AG08395 (cell line): ENCODE measurements around the gene P4HB.

Source experiments
- DNase-seq: peaks from one replicate; pipeline ENCODE4 v3.0.0; 2012; ENCODE audit warnings: mixed read lengths, low spot score

The P4HB gene

DNA sequence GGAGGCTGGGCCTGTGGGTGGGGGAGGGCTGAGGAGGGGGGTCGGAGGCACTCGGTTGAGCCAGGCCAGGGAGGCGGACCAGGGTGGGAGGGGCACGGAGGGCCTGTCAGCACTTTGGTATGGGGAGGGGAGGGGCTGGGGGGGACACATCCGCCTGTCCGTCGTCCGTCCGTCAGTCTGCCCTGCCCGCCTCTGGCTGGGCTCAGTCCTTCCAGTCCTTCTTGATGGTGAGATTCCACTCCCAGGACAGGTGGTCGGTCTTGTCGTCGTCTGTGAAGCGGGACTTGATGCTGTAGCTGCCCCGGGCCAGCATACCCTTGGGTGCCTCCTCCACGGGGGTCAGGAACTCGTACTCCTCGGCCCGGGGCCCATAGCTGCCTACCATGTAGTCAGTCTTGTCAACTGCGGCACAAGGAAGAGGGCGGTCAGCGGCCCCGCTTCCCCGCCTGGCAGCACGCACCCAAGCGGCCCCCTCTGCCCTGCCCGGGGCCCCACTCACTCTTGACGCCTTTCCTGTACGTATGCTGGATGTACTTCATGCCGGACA lies 8.4 kb upstream of the P4HB start:
- peak; percentile 71 for DNase-seq

DNA sequence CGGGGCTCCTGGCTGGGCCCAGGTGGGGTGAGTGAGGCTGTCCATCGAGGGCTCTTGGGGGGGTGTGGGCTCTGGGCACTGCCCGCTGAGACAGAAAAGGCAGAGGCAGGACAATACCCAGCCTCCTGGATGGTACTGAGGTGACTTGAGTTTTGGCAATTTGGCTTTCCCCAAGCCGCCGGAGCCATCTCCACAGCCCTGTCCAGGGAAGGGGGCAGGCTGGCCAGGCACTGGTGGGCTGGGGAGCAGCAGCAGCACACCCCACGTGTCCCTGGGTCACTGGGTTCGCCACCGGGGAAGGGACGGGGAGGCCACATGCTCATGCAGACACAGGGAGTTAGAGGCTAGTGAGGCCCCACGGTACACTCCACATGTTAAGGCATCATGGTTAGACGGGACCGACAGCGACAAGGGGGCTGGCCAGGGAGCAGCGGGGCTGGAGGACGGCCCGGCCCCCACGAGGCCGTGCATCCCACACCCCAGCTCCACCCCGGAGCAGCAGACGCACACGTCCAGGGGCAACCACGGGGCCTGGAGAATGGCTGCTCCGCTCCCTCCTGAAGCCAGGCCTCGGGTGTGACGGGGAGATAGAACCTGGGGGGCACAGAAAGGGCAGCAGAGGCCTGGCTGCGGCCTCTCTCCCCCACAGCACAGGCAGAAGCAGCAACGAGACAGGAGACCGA lies 7.8 kb upstream of the P4HB start:
- no peak for DNase-seq

DNA sequence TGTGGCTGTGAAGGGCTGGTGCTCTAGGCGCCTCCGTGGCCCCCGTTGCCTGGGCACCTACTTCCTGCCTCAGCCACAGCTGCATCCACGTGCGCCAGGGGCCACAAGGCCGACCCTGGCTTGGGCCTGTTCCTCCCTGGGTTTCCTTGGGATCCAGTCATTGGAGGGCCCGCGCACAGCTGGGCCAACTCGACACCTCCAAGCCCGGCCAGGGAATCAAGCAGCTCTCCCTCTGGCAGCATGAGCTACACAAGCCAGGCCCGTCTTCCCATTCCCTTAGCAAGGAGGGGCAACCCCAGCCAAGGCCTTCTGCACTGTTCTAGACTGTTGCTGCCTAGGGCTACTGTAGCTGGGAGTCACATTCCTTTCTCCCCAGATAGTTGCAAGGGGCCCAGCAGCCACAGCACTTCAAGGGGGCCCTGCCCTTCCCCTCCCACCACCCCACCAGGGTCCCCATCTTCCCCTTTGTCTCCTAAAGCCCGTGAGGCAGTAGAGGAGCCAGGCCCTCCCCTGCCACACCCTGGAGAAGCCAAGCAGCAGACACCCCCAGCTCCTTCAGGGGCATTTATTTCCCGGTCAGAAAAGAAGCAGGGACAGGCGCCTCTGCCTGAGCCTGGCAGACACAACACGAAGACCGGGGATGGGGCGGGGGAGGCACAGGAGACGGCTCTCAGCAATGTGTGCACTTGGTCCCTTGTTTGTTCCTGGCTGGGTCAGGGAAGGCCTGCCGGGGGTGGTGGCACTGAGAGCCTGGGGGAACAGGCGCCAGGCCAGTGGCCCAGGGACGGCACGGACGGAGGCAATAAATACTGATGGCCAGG lies 7.0 kb upstream of the P4HB start:
- DNase-seq, result no peak

DNA sequence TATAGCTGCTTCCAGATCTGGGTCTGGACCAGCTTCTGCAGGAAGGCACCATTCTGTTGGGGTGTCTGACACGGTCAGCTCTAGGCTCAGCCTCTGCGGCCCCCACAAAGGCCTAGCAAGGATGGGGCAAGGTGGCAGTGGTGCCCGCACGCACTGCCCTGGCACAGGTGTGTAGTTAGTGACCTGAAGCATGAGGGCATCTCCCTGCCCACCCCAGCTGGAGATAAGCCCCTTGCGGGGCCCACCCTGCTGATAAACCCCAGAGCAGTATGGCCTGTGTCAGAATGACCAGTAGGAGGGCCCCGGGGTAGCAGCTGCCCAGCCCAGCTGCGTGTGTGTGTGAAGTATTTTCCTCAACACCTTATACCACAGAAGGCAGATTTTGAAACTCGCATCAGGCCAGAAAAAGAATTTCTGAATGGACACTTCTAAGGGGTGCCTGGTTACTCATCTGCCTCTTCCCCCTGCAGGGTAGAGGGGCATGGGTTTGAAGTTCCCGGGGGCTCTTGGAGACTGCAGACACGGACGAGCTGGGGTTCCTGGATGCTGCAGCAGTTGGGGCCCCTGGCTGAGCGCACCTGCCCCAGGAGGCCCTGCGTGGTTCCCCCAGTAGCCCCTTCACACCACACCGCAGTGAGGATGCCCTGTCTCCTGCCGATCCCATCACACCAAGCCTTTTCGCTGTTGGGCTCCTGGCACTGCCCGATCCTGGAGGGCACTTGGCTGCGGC lies 6.3 kb upstream of the P4HB start:
- no peak for DNase-seq

DNA sequence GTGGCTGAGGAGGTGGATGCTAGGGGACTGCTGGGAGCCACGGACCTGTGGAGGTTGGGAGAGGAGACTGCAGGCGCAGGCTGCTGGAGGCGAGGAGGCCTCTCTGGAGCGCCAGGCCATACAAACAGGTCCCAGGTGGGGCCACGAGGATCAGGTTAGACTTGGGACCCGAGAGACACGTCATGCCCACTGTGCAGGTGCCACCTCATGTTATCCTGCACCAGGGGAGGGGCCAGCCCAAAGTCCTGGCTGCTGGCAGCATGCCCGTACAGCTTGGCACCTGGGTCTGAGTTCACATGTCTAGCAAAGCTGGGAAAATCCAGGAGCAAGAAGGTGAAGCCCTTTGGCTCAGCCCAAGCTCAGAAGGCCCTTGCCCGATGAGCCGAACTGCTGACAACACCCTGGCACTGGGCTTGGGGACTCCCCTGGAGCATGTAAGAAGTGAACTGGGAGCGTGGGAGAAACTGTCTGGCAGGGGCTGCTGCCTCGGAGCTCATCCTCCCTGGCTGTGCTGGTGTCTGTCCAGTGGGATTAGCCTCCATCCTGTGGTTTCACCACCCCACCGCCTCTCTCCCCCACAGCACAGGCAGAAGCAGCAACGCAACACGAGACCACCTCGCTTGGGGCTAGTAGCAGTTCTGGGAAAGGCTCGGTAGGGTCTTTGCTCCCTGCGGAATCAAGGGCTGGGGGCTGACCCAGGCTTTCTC lies 5.6 kb upstream of the P4HB start:
- DNase-seq, result no peak

DNA sequence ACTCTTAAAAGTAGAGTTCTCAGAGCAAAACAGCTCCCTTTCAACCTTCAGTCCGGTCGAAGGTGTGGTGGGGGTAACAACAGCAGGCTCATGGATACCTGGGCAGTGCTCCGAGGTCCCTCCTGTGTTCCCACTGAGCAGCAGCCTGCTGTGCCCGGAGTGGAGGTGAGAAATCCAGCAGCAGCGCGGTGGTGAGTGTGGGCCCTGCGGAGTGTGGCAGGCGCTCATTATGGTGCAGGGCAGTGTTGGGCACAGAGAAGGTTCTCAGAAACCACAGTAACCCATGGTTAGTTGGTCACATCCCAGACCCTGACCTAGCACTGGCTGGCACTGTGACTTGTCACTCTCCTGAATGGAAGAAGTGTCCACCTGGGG lies 5.0 kb upstream of the P4HB start:
- DNase-seq, result no peak

DNA sequence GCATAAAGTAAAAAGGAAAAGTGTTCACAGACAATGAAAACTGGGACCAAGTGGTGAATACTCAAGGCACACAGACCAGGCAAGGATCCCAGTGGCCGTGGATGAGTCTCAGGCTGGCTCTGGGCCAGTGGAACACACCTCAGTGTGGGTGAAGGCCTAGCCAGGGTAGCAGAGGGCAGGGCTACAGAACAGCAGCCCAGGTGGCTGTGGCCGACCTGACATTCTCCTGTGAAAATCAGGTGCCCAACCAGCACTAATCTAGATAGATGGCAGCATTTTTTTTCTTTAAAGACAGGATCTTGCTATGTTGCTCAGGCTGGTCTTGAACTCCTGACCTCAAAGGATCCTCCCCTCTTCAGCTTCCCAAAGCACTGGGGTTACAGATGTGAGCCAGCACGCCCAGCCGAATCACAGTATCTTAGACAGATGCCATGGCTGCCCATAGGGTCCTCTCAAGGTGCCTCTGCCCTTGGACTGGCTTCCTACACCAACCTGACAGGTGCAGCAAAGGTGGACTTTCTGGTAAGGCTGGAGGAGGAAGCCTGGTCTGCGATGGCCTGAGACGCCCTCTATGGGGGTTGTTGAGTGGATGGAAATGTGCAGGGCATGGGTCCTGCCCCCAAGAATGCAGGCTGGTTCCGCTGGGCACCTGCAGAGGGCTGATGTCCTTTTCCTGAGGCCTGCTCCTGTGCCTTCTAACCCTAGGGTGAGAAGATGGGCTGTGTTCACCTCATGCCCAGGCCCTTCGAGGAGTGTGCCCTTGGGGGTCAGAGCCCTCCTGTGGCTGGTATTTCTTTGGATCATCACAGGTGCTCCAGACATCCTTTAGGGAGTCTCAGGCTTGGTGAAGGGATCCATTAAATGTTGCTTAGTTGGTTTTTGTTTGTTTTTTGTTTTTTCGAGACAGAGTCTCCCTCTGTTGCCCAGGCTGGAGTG lies 3.8 kb upstream of the P4HB start:
- no peak for DNase-seq

DNA sequence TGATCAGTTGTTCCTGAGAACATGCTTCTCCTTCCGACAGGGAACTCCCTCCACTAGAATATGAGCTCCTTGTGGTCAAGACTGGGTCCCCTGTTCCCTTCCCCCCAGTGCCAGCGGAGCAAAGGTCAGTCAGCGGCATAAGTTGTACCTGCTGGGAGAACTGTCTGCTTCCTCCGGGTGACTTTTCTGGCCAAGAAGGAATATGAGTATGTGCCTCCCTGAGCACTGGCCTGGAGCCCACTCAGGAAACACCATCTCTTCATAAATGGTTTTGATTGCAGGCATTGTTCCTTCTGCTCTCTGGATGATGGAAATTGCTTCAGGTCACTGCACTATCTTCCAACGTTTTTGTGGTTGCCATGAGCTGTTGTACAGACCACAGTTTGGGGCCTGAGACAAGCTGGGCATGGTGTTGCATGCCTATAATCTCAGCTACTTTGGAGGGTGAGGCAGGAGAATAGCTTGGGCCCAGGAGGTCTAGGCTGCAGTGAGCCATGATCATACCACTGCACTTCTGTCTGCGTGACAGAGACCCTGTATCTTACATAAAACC lies 2.9 kb upstream of the P4HB start:
- no peak for DNase-seq

DNA sequence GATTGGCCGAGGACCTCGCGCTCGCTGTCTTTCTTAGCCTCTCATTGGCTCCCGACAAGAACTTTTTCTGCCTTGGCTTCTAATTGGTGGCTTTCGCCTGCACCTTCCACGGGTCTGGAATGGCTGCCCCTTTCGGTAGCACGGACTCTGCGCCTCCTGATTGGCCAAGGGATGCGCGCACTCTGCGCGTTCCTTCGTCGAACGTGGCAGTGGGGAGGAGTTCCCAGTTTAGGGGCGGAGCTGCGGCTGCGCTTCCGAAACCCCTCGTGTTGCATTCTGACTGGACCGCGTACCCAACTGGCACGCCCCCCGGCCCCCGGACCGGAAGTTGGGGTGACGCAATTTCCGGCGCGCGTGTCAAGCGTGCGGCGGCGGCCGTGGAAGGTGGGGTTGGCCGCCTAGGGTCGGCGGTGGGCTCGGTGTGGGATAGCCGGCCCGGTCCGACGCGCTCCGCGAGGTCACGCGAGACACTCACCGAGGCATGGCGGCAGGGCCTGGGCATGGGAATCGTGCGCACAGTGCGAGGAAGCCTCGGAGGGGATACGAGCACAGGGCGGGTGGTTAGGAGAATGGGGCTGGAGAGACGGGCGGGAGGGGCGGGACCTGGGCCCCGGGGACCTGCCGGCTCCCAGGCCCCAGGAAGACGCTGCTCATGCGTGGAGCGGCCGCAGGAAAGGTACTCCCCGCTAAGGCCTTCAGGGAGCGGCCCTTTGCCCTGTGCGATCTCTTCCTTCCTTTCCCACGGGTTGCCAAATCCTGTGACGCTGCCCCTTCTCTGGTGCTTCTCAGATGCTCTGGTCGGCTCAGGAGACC lies 627 bp upstream of the P4HB start:
- DNase-seq, result peak; percentile 99

DNA sequence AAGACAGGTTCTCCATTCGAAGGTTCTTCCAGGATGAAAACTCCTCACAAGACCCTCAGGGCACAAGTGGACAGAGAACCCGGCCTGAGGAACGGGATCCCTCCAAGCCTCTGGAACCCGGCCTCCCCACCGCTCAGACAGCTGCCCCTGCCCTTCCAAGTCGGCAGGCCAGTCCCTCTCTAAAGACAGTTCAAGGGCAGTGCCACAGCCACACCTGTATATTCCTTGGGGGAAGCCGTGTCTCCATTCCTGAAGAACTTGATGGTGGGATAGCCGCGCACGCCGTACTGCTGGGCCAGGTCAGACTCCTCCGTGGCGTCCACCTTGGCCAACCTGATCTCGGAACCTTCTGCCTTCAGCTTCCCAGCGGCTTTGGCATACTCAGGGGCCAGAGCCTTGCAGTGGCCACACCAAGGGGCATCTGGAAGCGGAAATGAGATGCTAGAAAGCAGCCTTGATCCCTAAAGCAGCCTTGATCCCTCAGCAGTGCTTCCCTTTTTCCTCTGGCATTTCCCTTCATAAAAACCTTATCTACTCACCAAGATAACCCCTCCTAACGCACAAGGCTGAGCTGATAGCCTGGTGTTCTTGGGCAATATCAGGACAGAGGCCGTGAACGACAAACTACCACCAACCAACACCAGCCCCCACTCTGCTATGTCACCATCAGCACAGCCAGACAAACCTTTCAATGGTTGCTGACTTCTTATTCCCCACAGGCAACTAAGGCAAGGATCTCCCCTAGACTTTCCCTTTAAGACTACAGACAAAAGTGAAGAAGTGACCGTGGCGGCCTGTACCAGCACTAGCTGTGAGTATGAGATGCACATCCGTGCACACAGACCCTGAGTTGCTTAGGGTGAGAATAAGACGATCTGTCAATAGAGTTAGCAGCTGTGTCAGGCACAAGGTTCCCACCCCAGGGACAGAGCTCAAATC lies 1.1 kb downstream of the P4HB start:
- no peak for DNase-seq

DNA sequence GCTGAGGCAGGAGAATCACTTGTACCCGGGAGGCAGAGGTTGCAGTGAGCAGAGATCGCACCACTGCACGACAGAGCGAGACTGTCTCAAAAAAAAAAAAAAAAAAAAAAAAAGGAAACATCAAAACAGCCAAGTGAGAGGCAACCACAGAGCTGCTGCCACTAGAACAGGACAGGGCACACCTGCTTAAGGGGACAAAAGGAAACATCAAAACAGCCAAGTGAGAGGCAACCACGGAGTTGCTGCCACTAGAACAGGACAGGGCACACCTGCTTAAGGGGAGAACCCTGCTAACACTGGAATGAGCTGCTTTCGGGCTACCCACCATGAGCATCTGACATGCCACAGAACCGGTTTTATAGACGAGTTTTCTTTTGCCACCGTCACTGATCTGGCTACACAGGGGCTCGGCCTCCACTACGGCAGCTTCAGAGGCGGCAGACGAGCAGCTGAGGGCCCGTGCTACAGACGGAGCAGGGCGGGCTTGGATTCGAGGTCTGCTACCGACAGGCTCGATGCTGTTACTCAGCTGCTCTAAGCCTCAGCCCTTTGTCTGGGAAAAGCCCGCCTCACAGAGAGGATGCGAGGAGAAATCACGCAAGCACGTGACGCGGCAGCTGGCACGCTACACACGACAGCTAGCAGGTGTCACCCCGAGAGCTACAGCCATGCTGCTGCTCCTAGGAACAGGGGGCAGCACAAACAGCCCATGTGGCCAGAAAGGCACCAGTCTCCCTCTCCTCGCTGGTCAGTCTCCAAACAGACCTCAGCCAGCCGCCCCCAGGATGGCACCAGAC lies 2.0 kb downstream of the P4HB start:
- no peak for DNase-seq

DNA sequence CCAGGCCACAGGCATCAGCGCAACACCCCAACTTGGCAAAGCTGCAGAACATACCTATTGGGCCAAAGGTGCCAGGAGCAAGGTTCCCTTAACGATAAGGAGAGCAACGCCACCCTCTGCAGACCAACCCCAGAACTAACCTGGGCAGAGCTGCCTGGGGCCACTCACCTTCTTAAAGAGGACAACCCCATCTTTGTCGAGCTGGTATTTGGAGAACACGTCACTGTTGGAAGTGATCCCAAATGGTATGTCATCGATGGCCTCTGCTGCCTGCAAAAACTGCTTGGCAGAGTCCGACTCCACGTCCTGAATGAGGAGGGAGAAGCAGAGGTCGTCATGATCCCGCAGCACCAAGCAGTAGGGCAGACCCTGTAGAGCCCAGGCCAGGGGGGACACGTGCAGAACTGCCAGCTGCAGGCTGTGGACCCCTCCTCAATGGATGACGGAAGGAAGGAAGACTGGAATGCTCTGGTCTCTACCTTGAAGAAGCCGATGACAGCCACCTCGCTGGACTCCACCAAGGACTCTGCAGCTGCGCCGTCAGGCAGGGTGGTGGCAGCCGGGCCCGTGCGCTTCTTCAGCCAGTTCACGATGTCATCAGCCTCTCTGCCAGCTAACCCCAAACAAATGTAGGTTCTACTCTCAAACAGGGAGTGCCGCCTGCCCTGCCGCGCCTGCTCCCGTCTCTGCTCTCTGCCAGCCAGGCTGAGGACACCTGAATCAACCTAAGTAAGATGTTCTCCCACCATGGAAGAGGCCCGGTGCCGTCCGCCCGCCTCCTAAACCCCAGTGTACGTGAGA lies 5.2 kb downstream of the P4HB start:
- DNase-seq, result no peak

DNA sequence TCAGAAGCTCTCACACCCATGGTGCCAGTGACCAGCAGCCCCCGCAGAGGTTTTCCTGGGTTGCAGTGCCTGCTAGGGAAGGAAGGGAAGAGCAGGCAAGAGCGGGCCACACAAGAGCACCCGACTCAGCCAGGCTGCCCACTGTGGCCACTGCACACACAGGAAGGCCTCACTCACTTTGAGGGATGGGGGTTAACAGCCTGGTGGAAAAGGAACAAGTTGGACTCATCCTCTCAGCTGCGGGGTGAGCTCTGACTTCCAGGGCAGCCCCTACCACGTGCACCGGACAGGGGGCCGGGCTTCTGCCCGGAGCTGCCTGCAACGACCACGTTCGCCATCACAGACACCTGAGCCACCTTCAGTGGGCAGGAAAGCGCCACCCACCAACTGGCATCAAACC lies 8.1 kb downstream of the P4HB start:
- no peak for DNase-seq

DNA sequence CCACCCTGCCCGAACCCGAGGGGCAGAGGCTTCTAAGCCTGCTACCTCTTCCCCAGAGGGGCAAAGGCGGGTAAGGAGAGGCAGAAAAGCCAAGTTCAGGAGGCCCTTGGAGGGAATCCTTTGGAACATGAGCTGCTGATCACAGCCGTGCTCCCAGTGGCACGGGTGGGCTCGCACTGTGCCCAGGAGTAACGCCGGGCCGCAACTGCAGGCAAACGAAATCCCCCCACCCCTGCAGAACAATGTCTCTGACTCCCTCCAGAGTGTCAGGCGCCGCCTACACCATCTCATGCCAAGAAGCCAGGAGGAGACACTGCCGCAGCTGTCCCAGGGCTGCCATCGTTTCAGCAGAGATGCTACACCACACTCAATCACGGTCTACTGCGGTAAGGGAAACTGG lies 8.9 kb downstream of the P4HB start:
- DNase-seq, result no peak

DNA sequence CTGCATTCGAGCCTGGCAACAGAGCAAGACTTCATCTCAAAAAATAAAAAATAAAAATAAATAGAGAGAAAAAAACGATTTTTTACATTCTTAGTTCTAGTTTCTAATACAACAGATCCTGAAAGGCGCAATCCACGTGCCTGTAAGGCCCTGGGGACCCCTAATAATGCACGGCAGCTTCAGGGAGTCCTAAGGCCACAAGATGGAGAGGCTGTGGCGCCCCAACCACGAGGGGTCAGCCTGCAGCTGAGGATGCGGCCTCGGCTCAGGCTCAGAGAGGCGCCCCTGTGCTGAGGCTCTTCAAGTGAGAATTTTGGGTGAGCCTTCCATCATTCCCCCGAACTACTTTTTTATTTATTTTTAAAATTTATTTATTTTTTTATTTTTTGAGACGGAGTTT lies 10.9 kb downstream of the P4HB start:
- no peak for DNase-seq

DNA sequence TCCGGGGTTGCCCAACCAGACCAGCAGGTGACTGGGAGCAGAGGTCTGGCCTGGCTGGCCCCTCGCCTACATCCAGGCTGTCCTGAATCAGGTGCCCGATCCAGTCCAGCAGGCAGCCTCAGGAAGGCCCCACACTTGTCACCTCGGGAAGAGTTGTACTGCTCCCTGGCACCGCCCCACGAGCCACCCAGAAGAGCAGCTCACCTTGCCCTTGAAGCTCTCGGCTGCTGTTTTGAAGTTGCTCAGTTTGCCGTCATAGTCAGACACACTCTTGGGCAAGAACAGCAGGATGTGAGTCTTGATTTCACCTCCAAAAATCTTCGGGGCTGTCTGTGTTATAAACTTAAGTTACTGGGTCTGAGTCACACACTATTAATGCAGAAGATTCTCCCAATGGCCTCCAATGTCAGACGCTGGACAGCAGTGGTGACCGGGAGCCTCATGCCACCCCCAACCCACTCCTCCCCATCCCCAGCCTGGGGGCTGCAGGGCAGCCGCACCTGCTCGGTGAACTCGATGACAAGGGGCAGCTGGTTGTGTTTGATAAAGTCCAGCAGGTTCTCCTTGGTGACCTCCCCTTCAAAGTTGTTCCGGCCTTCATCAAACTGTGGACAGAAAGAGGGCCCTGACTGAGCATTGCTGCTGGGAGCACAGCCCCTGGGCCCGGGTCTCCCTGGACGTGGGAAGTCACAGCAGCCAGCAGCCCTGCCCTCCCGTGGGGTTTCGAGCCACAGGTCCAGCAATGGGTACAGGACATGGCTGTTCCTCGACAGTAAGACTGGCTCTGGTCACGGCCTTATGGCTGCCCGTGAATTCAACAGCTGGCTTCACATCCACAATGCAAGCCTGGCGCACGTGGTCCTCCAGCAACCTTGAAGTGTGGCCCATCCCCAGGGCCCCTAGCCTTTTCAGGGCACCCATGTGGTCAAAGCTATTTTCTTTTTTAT lies 13.3 kb downstream of the P4HB start:
- DNase-seq, result no peak
